ENCODE data around the gene BDP1. TPM values are rescaled to one million over a fixed set of nuclear protein-coding genes. Genes with fewer than 3 reads are reported as not detected.

BDP1 gene
- total and polyA plus RNA-seq, 2 of the 4 experiments (the other 2 are of a cell fraction), result 5.8 to 14.0 TPM

DNA sequence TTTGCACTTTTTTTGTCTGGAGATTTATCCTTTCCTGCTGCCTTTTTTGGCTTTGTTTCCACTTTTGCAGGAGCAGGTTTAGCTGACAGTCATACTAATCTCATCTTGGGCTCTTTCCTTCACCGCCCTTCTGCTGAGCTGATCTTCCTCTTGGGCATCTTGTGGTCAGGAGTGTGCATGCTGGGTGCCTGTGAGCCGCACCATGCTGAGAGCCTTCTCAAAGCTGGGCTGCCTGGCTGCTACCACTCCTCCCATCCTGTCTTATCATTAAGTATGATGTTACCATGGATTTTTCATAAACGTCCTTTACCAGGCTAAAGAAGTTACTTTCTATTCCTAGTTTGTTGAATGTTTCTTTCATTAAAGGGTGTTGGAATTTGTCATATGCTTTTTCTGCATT, 82.2 kb downstream of the BDP1 start:
- ChIA-PET POLR2A (ENCODE audit: unreplicated experiment) (no interaction called here), CTCF (interaction anchor here (0.8 kb wide), 1 partner anchor 63 kb away, joined by 3 read pairs; no protein-coding TSS in a partner anchor)
- peaks cover 2% of the 10 kb centered on the region for H3K4me1 ChIP-seq (ENCODE audit: control insufficient read depth, insufficient read depth, low read length)
- no peak overlapping the region for H3K23ac ChIP-seq (ENCODE audit: low read depth, low read length)
- H4K91ac ChIP-seq (ENCODE audit: insufficient read depth, low read depth, low read length), result no peak overlapping the region
- no peak overlapping the region for H2AK9ac ChIP-seq (replicated peaks; ENCODE audit: low read depth, low read length, poor library complexity)
- no peak overlapping the region for H3K27ac ChIP-seq (ENCODE audit: insufficient read depth, low read length)
- H3K14ac ChIP-seq (replicated peaks; ENCODE audit: low read depth, low read length), result no peak overlapping the region
- H3K18ac ChIP-seq (ENCODE audit: low read depth, low read length), result no peak overlapping the region
- ATAC-seq (ENCODE audit: low read depth) (no peak), DNase-seq (no peak)
- dilution Hi-C loops (cut with HindIII; ENCODE audit: low sequenced_read_pairs, unreplicated experiment), result no loop called here
- peaks cover 10 to 13% of the 10 kb centered on the region in 2 experiments; a peak in 3 of 4 replicates for H3K79me1 ChIP-seq (ENCODE audit: low read depth in 1 of 2, low read length in 2 of 2)
- no peak overlapping the region for H2BK20ac ChIP-seq (ENCODE audit: low read depth, low read length)
- no peak for TF ChIP-seq BHLHE40 (IDR thresholded peaks at IDR 0.05; ENCODE audit: low read depth, low read length)
- TF ChIP-seq FOS (IDR thresholded peaks at IDR 0.05; ENCODE audit: low read depth, low read length), result no peak
- TF ChIP-seq, protein P1, sequence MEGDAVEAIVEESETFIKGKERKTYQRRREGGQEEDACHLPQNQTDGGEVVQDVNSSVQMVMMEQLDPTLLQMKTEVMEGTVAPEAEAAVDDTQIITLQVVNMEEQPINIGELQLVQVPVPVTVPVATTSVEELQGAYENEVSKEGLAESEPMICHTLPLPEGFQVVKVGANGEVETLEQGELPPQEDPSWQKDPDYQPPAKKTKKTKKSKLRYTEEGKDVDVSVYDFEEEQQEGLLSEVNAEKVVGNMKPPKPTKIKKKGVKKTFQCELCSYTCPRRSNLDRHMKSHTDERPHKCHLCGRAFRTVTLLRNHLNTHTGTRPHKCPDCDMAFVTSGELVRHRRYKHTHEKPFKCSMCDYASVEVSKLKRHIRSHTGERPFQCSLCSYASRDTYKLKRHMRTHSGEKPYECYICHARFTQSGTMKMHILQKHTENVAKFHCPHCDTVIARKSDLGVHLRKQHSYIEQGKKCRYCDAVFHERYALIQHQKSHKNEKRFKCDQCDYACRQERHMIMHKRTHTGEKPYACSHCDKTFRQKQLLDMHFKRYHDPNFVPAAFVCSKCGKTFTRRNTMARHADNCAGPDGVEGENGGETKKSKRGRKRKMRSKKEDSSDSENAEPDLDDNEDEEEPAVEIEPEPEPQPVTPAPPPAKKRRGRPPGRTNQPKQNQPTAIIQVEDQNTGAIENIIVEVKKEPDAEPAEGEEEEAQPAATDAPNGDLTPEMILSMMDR (conservative IDR thresholded peaks at IDR 0.05; ENCODE audit: low read depth, low read length), result no peak
- TF ChIP-seq MAZ (IDR thresholded peaks at IDR 0.05; ENCODE audit: borderline replicate concordance, low read depth, low read length), result no peak
- TF ChIP-seq SMC3 (IDR thresholded peaks at IDR 0.05; ENCODE audit: low read depth, low read length), result no peak
- TF ChIP-seq MXI1 (IDR thresholded peaks at IDR 0.05; ENCODE audit: borderline replicate concordance, low read depth, low read length), result no peak
- no peak for TF ChIP-seq POLR2A (IDR thresholded peaks at IDR 0.05; ENCODE audit: low read depth, low read length)
- no peak for TF ChIP-seq NFE2L2 (IDR thresholded peaks at IDR 0.05; ENCODE audit: low read depth, low read length)
- TF ChIP-seq RFX5 (IDR thresholded peaks at IDR 0.05; ENCODE audit: low read depth, low read length), result no peak
- TF ChIP-seq, protein P2, sequence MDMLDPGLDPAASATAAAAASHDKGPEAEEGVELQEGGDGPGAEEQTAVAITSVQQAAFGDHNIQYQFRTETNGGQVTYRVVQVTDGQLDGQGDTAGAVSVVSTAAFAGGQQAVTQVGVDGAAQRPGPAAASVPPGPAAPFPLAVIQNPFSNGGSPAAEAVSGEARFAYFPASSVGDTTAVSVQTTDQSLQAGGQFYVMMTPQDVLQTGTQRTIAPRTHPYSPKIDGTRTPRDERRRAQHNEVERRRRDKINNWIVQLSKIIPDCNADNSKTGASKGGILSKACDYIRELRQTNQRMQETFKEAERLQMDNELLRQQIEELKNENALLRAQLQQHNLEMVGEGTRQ (IDR thresholded peaks at IDR 0.05; ENCODE audit: low read depth, low read length), result no peak
- TF ChIP-seq RCOR1 (IDR thresholded peaks at IDR 0.05; ENCODE audit: insufficient replicate concordance, low read length), result no peak
- peaks cover 2% of the 10 kb centered on the region; the same call in 1 of the 2 replicates for H3K9me1 ChIP-seq (ENCODE audit: insufficient read depth, low read length)
- no peak overlapping the region for H3K4me3 ChIP-seq (ENCODE audit: insufficient read depth, low read depth, low read length)
- no peak overlapping the region for H2BK15ac ChIP-seq (ENCODE audit: low read depth, low read length)
- H3K27me3 ChIP-seq (ENCODE audit: control insufficient read depth, insufficient read depth, low read length), result no peaks in the 10 kb centered on the region
- H2AFZ ChIP-seq (replicated peaks; ENCODE audit: low read length, poor library complexity), result no peak overlapping the region
- intact Hi-C loops (cut with micrococcal nuclease), result no loop called here
- in situ Hi-C loops (cut with MboI; ENCODE audit: low sequenced_read_pairs), result no loop called here
- no CpG with 5 or more reads among the region's 3 CpGs for WGBS, 2 experiments (ENCODE audit: extremely low coverage in 2 of 2, insufficient read length in 1 of 2)
- H3K4me2 ChIP-seq (ENCODE audit: low read depth, low read length), result no peak overlapping the region
- no peak overlapping the region for H3K9ac ChIP-seq (ENCODE audit: low read depth, low read length)
- no peak overlapping the region for H2AK5ac ChIP-seq (ENCODE audit: low read depth, low read length)
- H4K5ac ChIP-seq (ENCODE audit: low read depth, low read length), result no peak overlapping the region
- H3K36me3 ChIP-seq (ENCODE audit: control insufficient read depth, insufficient read depth, low read length), result peaks cover 17% of the 10 kb centered on the region
- no peak overlapping the region for H2BK5ac ChIP-seq (ENCODE audit: low read depth, low read length, poor library complexity, severe bottlenecking)
- no TSS peak for BruUV-seq (replicated peaks)
- no peak overlapping the region for H3K4ac ChIP-seq (ENCODE audit: low read depth, low read length)
- H3K56ac ChIP-seq (ENCODE audit: extremely low read depth, insufficient read depth, low read length), result no peak overlapping the region
- H4K8ac ChIP-seq (ENCODE audit: low read depth in 2 of 2, low read length in 2 of 2), result no peak overlapping the region
- no peaks in the 10 kb centered on the region for H4K20me1 ChIP-seq (ENCODE audit: insufficient read depth, low read length)
- no peaks in the 10 kb centered on the region for H3K9me3 ChIP-seq (ENCODE audit: control insufficient read depth, insufficient read depth, low read length)
- H2BK120ac ChIP-seq (ENCODE audit: low read depth, low read length), result no peak overlapping the region

Data from IMR-90 (cell line).